Measurements from ENCODE around the gene SH3RF1.
"Not testable (repeated sequence)": the region's sequence is repeated elsewhere in the genome, so short reads cannot be mapped to it uniquely, and the experiment has no call there.

SH3RF1 gene

DNA sequence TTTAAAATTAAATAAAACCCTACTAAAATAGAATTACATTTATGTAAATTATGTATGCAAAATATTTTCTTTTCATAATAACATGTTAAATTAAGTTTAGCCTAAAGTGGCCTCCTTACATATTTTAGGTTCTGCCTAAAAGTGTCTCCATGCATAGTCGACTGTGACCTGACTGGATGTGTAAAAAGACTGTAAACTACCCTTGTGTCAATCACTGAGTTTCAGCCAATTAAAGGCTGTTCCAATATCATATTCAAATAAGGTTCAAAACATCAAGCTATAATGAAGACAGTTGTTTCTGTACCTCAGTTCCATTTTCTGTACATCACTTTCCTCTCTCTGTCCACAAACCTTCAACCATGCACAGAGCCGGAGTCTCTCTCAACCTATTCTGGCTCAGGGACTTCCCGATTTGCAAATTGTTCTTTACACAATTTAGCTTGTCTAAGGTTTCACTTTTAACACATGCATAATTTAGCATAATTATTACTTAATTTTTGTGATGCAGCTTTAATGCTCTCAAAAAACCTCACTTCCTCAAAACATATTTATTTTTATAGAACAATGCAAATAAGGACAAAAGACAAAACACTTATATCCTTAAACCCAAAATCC, 60.1 kb downstream of the SH3RF1 start:
- Histone ChIP-seq H3K4me1 (ENCODE audit: insufficient read depth, low read length) (peaks cover 11% of the 10 kb centered on the region), H3K9ac (ENCODE audit: low read depth, low read length) (no peak overlapping the region), H3K36me3 (ENCODE audit: insufficient read depth, low read length) (no peaks in the 10 kb centered on the region), H3K9me3 (ENCODE audit: control insufficient read depth, insufficient read depth, low read length) (peaks cover 6% of the 10 kb centered on the region)

DNA sequence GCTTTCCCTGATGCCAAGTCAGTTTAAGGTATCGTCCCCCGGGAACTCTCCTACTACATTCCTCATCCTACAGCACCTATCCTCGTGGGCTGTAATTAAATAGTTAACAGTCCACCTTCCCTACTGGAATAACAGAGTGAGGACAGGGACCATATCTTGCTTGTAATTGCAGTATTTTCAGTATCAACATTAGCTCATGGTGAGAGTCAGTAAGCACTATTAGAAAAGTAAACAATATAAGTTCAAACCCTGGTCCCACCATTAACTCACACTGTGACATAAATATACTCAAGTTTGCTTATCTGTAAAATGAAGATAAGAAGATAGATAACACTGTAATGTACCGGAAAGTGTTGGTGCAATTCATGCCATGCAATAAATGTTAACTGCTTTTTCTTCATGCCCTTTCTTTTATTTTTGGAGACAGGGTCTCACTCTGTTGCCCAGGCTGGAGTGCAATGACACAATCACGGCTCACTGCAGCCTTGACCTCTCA, 61.3 kb downstream of the SH3RF1 start:
- Histone ChIP-seq H3K36me3 (ENCODE audit: insufficient read depth, low read length) (no peaks in the 10 kb centered on the region), H3K4me1 (ENCODE audit: insufficient read depth, low read length) (peaks cover 11% of the 10 kb centered on the region), H3K9me3 (ENCODE audit: control insufficient read depth, insufficient read depth, low read length) (peaks cover 5% of the 10 kb centered on the region), H3K9ac (ENCODE audit: low read depth, low read length) (no peak overlapping the region)

DNA sequence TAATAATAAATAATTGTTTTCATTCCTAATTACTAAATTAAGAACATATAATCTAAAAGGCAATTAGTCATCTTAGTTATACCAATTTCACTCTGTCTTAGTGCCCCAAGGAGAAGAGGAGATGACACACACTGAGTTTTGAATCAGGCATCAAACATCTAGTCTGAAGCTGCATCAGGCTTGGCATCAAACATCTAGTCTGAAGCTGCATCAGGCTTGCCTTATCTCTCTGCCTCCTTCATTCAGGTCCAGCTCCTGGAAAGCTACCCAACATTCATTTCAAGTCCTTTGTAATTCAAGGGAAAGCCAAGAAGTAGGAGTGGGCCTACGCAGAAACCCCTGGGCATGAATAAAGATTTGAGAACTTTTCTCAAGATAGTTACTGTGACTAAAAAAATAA, 62.2 kb downstream of the SH3RF1 start:
- Histone ChIP-seq H3K9ac (ENCODE audit: low read depth, low read length) (no peak overlapping the region), H3K36me3 (ENCODE audit: insufficient read depth, low read length) (no peaks in the 10 kb centered on the region), H3K9me3 (ENCODE audit: control insufficient read depth, insufficient read depth, low read length) (no peaks in the 10 kb centered on the region; the same call in 1 of the 2 replicates), H3K4me1 (ENCODE audit: insufficient read depth, low read length) (peaks cover 11% of the 10 kb centered on the region)

DNA sequence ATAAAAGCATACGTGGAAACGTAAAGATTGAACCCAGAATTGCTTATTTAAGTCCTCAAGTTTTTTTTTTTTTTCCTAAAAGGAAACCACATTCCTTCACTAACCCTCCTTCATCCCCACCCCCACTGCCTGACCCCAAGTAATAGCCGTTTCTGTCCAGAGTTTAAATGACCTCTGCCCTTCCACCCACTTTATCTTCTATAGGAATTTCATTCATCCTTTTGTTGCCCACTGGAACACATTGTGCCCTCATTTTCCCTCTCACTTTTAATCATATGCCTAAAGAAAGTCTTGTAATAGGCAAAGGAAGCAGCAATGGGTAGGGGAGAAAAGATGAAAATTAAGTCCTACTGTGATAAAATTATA, 62.7 kb downstream of the SH3RF1 start:
- no peaks in the 10 kb centered on the region; the same call in 1 of the 2 replicates for H3K9me3 ChIP-seq (ENCODE audit: control insufficient read depth, insufficient read depth, low read length)

DNA sequence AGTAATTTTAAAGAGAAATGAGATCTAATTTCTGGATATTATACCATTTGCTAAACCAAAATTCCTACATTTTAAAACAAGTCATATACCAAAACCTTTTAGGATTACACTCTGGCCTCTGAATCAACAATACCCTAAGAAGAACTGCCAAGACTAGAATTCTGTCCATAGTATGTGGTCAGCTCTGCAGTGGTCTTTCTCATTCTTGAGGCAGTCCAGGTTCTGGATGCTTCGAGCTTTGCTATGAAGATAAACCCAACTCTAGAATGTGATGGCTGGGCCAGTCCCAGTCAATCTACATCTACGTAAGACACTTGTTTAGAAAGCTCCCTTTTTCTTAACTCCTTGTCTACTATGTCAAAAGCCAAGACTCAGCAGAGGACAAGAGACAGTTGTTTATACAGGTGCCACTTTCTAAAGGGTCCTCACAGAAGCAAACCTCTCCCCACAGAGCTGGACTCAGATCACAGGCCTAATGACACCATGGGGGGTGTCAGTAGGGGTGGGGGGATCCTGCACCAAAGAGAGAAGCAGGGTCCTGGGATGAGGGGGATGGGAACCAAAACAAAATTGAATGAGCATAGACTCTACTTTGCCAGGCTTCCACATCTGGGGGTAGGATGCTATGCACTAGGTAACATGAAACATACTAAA, 63.2 kb downstream of the SH3RF1 start:
- Histone ChIP-seq H3K36me3 (ENCODE audit: insufficient read depth, low read length) (no peaks in the 10 kb centered on the region), H3K9ac (ENCODE audit: low read depth, low read length) (no peak overlapping the region), H3K9me3 (ENCODE audit: control insufficient read depth, insufficient read depth, low read length) (no peaks in the 10 kb centered on the region; the same call in 1 of the 2 replicates), H3K4me1 (ENCODE audit: insufficient read depth, low read length) (peaks cover 11% of the 10 kb centered on the region)

More for the DNA sequence above, 62.7 kb downstream of the SH3RF1 start:
- no peaks in the 10 kb centered on the region for H3K36me3 ChIP-seq (ENCODE audit: insufficient read depth, low read length)
- H3K9ac ChIP-seq (ENCODE audit: low read depth, low read length): no peak overlapping the region
- peaks cover 11% of the 10 kb centered on the region for H3K4me1 ChIP-seq (ENCODE audit: insufficient read depth, low read length)

DNA sequence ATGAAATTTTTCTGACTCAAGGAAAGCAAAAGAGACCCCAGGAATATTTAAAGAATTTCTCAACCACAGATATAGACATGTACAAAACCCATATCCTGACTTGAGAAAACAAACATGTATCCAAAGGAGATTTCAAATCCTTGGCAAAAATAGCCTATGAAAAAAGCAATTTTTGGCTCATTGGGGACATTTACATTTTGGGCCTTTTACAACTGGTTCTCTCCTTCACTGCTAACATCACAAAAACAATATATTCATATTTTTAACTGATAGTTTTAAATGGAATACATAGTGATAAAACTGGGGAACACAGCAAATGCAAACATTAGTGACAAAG, 65.0 kb downstream of the SH3RF1 start:
- no peaks in the 10 kb centered on the region for H3K36me3 ChIP-seq (ENCODE audit: insufficient read depth, low read length)
- peaks cover 14% of the 10 kb centered on the region for H3K4me1 ChIP-seq (ENCODE audit: insufficient read depth, low read length)
- H3K9ac ChIP-seq (ENCODE audit: low read depth, low read length): no peak overlapping the region
- no peaks in the 10 kb centered on the region for H3K9me3 ChIP-seq (ENCODE audit: control insufficient read depth, insufficient read depth, low read length)

DNA sequence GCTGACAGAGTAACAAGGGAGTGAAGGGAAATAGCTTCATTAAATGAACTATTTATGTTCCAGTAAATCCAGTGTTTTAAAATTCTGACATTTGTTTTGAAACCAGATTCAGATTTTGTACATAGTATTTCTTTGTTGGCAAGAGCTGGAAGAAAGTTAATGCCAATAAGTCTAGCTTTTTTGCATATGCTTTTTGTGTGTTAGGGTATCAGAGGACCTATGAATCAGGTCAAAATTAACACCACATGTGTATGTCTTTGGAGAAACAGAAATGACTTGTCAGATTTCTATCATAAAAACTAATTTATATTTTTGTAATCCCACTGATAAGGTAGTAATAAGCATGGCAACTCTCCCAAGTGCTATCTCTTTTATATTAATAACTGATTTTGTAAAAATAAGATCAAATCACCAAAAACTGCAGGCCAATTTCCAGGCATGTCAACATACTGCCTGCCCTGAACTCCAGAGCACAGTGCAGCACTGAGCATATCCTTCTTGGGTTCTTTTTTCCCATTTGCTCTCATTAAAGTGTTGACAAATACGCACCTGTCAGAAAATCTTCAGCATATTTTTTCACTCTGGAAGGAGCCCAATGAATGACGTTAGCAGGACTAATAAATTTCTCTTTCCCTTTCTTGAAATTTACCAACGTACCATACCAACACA, 65.5 kb downstream of the SH3RF1 start:
- no peak overlapping the region for H3K9ac ChIP-seq (ENCODE audit: low read depth, low read length)
- no peaks in the 10 kb centered on the region for H3K36me3 ChIP-seq (ENCODE audit: insufficient read depth, low read length)
- H3K9me3 ChIP-seq (ENCODE audit: control insufficient read depth, insufficient read depth, low read length): no peaks in the 10 kb centered on the region
- H3K4me1 ChIP-seq (ENCODE audit: insufficient read depth, low read length): peaks cover 16% of the 10 kb centered on the region

DNA sequence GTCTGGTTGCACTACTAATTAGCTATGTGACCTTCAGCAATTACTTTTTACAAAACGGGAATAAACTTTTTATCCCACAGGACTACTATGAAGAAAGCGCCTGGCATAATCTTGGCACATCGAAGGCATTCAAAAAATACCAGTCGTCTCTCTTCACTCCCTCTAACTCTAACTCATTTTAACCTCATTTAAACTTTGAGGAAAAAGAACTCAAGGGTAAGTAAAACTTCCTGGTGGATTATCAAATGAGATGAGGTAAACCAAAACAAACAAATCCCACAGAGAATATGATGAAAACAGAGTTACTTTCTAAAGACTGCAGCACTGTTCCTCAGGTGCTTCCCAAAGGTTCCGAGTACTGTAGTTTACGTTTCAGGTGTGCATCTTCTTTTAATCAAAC, 66.9 kb downstream of the SH3RF1 start:
- H3K9me3 ChIP-seq (ENCODE audit: control insufficient read depth, insufficient read depth, low read length): no peaks in the 10 kb centered on the region
- H3K9ac ChIP-seq (ENCODE audit: low read depth, low read length): no peak overlapping the region
- peaks cover 16% of the 10 kb centered on the region for H3K4me1 ChIP-seq (ENCODE audit: insufficient read depth, low read length)
- no peaks in the 10 kb centered on the region for H3K36me3 ChIP-seq (ENCODE audit: insufficient read depth, low read length)

DNA sequence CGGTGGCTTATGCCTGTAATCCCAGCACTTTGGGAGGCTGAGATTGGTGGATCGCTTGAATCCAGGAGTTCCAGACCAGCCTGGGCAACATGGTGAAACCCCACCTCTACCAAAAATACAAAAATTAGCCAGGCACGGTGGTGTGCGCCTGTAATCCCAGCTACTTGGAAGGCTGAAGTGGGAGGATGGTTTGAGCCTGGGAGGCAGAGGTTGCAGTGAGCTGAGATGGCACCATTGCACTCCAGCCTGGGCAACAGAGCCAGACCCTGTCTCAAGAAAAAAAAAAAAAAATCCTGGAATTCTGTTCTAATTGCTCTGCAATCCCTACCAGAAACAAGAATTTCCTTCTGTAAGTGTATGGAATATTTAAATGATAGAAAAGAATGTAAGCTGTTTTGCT, 67.5 kb downstream of the SH3RF1 start:
- peaks cover 12% of the 10 kb centered on the region for H3K4me1 ChIP-seq (ENCODE audit: insufficient read depth, low read length)
- not testable (repeated sequence) for H3K9me3 ChIP-seq (ENCODE audit: control insufficient read depth, insufficient read depth, low read length); H3K9ac ChIP-seq (ENCODE audit: low read depth, low read length); H3K36me3 ChIP-seq (ENCODE audit: insufficient read depth, low read length)

DNA sequence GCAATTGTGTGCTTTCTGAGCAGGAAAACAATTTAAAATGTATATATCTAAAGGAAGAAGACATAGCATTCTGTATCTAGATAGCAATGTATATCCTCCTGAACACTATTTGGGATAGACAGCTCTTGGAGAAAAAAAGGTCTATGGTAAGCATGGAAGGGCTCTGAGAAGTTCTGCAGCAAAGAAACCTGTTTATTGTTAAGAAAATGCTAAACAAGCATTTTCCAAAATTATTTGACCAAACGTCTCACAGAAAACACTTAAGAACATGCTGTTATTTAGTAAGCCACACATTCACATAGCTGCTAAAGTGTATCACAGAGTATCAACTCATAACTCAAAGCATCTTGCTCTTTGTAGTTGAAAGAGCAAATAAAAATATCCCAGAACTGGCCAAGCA, 67.9 kb downstream of the SH3RF1 start:
- H3K9ac ChIP-seq (ENCODE audit: low read depth, low read length): no peak overlapping the region

DNA sequence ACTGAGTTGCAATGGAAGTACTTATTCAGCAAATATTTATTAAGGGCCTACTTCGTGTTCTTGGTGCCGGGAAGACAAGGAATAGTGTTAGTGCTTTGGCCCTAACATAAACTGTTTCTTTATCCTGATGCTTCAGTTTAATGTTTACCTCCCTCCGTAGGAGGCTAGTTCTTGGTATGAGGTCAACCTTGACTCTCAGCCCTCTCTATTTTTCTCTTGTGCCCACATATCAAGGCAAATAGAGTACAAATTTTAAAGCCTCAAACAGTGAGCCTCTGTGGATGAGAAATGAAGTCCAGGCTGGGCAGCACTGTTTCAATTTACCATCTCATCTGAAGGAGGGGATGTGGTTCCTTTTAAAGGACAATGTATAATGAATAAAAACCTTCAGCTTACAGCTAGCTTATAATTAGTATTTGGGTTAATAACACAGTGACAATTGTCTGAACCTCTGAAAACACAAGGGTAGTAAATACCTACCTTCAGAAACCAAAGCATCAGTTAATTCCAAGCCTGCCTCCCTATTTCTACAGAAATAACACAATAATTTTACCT, 68.5 kb downstream of the SH3RF1 start:
- Histone ChIP-seq H3K9me3 (ENCODE audit: control insufficient read depth, insufficient read depth, low read length) (no peaks in the 10 kb centered on the region), H3K4me1 (ENCODE audit: insufficient read depth, low read length) (peaks cover 5% of the 10 kb centered on the region; the same call in 1 of the 2 replicates), H3K36me3 (ENCODE audit: insufficient read depth, low read length) (no peaks in the 10 kb centered on the region), H3K9ac (ENCODE audit: low read depth, low read length) (no peak overlapping the region)

More for the DNA sequence above, 67.9 kb downstream of the SH3RF1 start:
- H3K36me3 ChIP-seq (ENCODE audit: insufficient read depth, low read length): no peaks in the 10 kb centered on the region
- no peaks in the 10 kb centered on the region for H3K9me3 ChIP-seq (ENCODE audit: control insufficient read depth, insufficient read depth, low read length)
- peaks cover 9% of the 10 kb centered on the region for H3K4me1 ChIP-seq (ENCODE audit: insufficient read depth, low read length)

DNA sequence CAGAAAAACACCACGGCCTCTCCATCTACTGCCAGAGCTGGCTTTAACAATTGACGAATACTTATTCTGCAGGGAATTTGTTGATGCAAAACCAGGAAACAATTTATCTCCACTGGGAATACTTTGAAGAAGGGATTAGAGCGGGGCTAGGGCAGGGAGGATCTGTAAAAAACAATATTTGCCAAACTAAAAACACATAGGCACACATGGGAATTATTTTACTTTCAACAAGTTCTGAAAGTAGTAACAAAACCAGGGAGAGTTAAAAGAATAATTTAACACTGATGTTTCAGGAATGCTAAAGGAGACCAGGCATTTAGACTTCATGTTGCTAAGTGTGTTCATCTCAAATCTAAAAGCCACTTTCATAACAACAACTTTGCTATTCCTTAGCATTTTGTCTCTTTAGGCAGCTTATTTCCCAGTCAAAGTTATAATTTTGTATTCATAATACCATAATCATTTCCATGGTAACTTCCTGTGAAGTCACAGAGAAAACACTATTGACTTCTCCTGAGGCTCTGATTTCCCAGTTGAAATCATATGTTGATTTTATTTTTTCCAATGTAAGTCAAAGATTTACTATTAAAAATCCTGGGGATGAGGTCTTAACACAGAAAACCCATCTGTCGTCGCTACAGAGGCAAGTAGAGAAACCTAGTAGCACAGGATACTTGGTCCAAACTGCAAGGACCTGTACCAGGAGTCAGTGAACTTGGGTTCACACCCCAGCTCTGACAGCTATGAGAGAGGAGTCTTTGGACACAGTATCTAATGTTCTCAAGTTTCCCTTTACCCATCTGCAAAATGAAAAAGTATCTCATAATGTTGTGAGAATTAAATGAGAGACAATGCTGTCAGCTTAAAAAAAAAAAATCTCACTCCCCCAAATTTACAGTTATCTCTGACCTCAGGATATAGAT, 69.3 kb downstream of the SH3RF1 start:
- Histone ChIP-seq H3K36me3 (ENCODE audit: insufficient read depth, low read length) (no peaks in the 10 kb centered on the region), H3K4me1 (ENCODE audit: insufficient read depth, low read length) (peaks cover 5% of the 10 kb centered on the region; the same call in 1 of the 2 replicates), H3K9me3 (ENCODE audit: control insufficient read depth, insufficient read depth, low read length) (no peaks in the 10 kb centered on the region), H3K9ac (ENCODE audit: low read depth, low read length) (no peak overlapping the region)

DNA sequence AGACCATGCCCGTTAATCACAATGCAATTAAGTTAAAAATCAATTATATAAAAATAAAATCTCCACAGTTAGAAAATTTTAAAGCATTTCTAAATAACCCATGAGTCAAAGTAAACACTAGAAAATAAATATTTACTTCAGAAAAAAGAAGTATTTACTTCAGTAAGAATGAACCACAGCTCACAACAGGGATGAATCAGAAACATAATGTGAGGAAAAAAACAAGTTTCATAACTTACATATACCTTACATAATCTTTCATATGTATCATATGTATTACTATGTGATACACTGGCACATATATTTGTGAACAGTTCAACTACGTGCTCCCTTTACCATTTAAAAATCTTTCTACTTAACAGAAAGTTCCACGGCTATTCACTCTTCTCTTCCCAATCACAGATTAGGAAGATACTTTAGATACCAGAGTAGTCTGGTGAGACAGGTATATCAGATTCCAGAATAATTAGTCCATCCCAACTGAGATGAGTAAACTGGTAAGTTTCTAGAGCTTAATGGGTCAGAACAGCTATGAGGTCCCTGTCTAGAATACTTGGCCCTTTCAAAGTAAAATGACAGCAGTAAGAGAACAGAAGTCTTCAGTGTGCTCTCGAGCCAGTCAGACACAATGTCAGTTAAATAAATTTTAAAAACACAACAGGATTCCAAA, 70.3 kb downstream of the SH3RF1 start:
- Histone ChIP-seq H3K4me1 (ENCODE audit: insufficient read depth, low read length) (peaks cover 5% of the 10 kb centered on the region; the same call in 1 of the 2 replicates), H3K9me3 (ENCODE audit: control insufficient read depth, insufficient read depth, low read length) (no peaks in the 10 kb centered on the region), H3K9ac (ENCODE audit: low read depth, low read length) (no peak overlapping the region), H3K36me3 (ENCODE audit: insufficient read depth, low read length) (no peaks in the 10 kb centered on the region)
